ENCODE data around the gene EFHD2. TPM values are rescaled to one million over a fixed set of nuclear protein-coding genes. Genes with fewer than 3 reads are reported as not detected.

The EFHD2 gene
- 15.8 and 55.6 TPM in 2 replicates for total RNA-seq

GRCh38 chr1:15409388-15410222 lies at the start of gene EFHD2:
EFHD2 (plus strand) TSS chr1:15409888; CDS start chr1:15409972, 84 bp downstream.

GRCh38 chr1:15456313-15456954 lies 46.7 kb downstream of the EFHD2 start, which contains the start of gene CELA2A:
CELA2A (plus strand) TSS chr1:15456732; CDS start chr1:15456754, 22 bp downstream.

GRCh38 chr1:15475752-15476314 lies 66.1 kb downstream of the EFHD2 start, which contains the start of gene CELA2B:
CELA2B (plus strand) TSS chr1:15476104; CDS start chr1:15476126, 22 bp downstream.

Other genes starting within 250 kb of the EFHD2 start
- 0.19 and 1.1 TPM in 2 replicates for gene FHAD1, start 162.7 kb upstream of the EFHD2 start, total RNA-seq
- gene CTRC, start 28.6 kb downstream of the EFHD2 start, total RNA-seq, result under 0.01 TPM in 1 of 2 replicates, not detected in the other
- 0.28 TPM in 1 of 2 replicates, not detected in the other for gene CELA2A, start 46.8 kb downstream of the EFHD2 start, total RNA-seq
- not detected in 2 replicates for gene CELA2B, start 66.2 kb downstream of the EFHD2 start, total RNA-seq
- 4.2 and 8.6 TPM in 2 replicates for gene CASP9, start 114.3 kb downstream of the EFHD2 start, total RNA-seq
- 16.9 and 18.8 TPM in 2 replicates for gene DNAJC16, start 117.0 kb downstream of the EFHD2 start, total RNA-seq
- 1.7 and 2.7 TPM in 2 replicates for gene AGMAT, start 175.2 kb downstream of the EFHD2 start, total RNA-seq
- gene DDI2, start 207.6 kb downstream of the EFHD2 start, total RNA-seq, result 12.5 and 15.8 TPM in 2 replicates